Natural killer cell treated with Interleukin-12 subunit alpha and Interleukin-12 subunit beta and Interleukin-15 and Interleukin-18, amount 100 ng/mL, for 72 hours (primary cell): Measurements from ENCODE around the gene OTOP2. TPM values are rescaled to one million over a fixed set of nuclear protein-coding genes. Genes with fewer than 3 reads are reported as not detected.

Experiments used
- ATAC-seq, 2 donors: fragments of 150-1000 bp; cut with Tn5 transposase in 1 of 2; sonication (Bioruptor Pico), chemical (Tn5 transposase) in 1 of 2; 2 replicates each; pipeline ENCODE4 v1.10.0; 2021
- DNase-seq: peaks from one replicate; pipeline ENCODE4 v3.0.0; 2022; ENCODE audit warnings: low spot score
- H3K27ac Mint-ChIP-seq, 2 donors: 1 replicate in 1 of 2; 2 replicates in 1 of 2; pipeline ENCODE4 v1.8.0; 2022; ENCODE audit warnings: mixed read lengths in 2 of 2, mild to moderate bottlenecking in 1 of 2, moderate library complexity in 1 of 2
- H3K27me3 Mint-ChIP-seq, 2 donors: 1 replicate in 1 of 2; 2 replicates in 1 of 2; pipeline ENCODE4 v1.8.0; 2022; ENCODE audit warnings: mixed read lengths in 2 of 2
- H3K36me3 Mint-ChIP-seq: one replicate; pipeline ENCODE4 v1.8.0; 2022; ENCODE audit warnings: mixed read lengths
- H3K4me1 Mint-ChIP-seq, 2 donors: 1 replicate in 1 of 2; 2 replicates in 1 of 2; pipeline ENCODE4 v1.8.0; 2022; ENCODE audit warnings: low read depth in 2 of 2, mixed read lengths in 2 of 2, mild to moderate bottlenecking in 1 of 2
- H3K4me3 Mint-ChIP-seq: one replicate; pipeline ENCODE4 v1.8.0; 2022; ENCODE audit warnings: mixed read lengths
- H3K9me3 Mint-ChIP-seq: 2 replicates; pipeline ENCODE4 v1.8.0; 2022; ENCODE audit warnings: mixed read lengths
- total RNA-seq, 2 donors: library from RNA; stranded (reverse); gene quantifications; one replicate each; pipeline ENCODE4 v1.2.3, GENCODE V29; 2022

Gene OTOP2
- total RNA-seq, 2 donors from 2014 or later, result not detected

DNA sequence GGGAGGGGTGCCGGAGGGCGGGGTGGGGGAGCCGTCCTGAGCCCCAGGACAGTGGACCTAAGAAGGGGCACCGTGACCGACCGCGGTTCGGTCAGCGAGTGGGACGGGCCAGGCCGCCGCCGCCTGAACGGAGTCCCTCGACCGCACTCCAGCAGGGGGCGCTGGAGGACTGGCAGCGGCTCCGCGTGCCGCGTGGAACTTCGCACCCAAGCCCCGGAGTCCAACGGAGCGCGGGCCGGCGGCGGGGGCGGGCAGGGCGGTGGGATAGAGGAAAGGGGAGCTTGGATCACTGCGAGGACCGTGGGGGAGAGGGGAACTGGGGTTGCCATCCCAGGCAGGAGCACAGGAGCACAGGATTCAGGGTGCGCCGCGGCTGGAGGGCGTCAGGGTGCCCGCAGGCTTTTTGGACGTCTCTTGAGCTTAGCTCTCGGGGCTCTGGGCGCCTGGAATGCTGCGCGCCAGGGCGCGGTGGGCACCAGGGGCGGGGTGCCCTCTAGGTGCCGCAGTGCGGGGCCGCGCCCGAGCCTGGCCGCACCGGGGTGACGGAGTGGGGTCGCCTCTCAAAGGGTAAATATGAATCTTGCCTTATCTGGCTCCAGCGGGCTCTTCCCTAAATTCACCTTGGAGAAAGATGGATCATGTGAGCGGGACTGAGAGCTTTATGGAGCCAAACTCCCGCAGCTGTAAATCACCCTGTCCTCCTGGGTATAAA is 379 bp upstream of the OTOP2 start:
- DNase-seq, result peak; percentile 74
- Mint-ChIP-seq H3K36me3 (no peaks in the 10 kb centered on the region), H3K4me3 (peak overlapping the region; percentile 58), H3K27me3 (peaks cover 16 to 32% of the 10 kb centered on the region in 2 donors), H3K27ac (no peak overlapping the region), H3K4me1 (peaks cover 0 to 5% of the 10 kb centered on the region in 2 donors), H3K9me3 (no peaks in the 10 kb centered on the region)
- peak; percentile 72 to 81 for ATAC-seq

DNA sequence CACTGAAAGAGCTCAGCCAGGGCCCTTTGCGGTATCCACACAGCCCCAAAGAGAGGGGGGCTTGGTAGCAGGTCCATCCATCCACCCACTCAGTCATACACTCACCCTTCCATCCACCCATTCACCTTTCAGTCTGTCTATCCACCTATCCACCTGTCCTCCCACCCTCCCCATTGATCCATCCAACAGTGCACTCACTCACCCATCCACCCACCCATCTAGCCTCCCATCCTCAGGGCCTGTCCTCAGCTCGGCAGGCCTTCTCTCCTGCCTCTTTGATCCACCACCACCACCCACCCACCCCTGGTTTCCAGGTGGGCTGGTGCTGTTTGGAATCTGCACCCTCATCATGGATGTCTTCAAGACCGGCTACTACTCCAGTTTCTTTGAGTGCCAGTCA is 1.2 kb downstream of the OTOP2 start:
- DNase-seq (no peak), ATAC-seq (no peak)
- H3K27me3 Mint-ChIP-seq, result peaks cover 23 to 34% of the 10 kb centered on the region in 2 donors
- no peaks in the 10 kb centered on the region for H3K36me3 Mint-ChIP-seq
- no peaks in the 10 kb centered on the region for H3K9me3 Mint-ChIP-seq
- peaks cover 0 to 5% of the 10 kb centered on the region in 2 donors for H3K4me1 Mint-ChIP-seq
- H3K4me3 Mint-ChIP-seq, result no peak overlapping the region
- H3K27ac Mint-ChIP-seq, result no peak overlapping the region

DNA sequence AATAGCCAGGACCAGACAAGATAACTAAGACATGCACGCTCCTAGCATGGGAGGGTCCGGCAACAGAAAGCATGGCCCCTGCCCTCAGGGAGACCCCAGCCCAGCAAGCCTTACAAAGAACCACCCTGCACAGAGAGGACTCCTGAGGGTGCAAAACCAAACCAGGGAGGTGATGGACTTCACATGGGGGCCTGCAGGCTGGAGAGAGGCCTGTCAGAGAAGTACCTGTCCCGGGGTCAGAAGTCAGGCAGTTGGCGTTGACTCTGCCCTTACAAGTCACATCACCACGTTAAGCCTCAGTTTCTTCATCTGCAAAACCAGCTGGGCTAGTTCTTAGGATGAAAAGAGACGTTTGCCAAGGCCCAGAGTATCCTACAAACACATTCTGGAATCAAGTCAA is 4.7 kb downstream of the OTOP2 start:
- Mint-ChIP-seq H3K4me3 (no peak overlapping the region), H3K9me3 (no peaks in the 10 kb centered on the region), H3K4me1 (peaks cover 2 to 4% of the 10 kb centered on the region in 2 donors), H3K36me3 (no peaks in the 10 kb centered on the region), H3K27me3 (peaks cover 34 to 47% of the 10 kb centered on the region in 2 donors), H3K27ac (no peak overlapping the region)
- DNase-seq, result no peak
- ATAC-seq, result no peak

DNA sequence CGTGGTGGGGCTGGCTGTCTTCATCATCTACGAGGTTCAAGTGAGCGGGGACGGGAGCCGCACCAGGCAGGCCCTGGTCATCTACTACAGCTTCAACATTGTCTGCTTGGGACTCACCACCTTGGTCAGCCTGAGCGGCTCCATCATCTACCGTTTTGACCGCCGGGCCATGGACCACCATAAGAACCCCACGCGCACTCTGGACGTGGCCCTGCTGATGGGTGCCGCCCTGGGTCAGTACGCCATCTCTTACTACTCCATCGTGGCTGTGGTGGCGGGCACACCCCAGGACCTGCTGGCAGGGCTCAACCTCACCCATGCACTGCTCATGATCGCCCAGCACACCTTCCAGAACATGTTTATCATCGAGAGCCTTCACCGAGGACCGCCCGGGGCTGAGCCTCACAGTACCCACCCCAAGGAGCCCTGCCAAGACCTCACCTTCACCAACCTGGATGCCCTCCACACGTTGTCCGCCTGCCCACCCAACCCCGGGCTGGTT is 6.5 kb downstream of the OTOP2 start:
- Mint-ChIP-seq H3K4me1 (peaks cover 0 to 4% of the 10 kb centered on the region in 2 donors), H3K27ac (peak overlapping the region in 1 of 2 donors; percentile 59), H3K4me3 (no peak overlapping the region)

DNA sequence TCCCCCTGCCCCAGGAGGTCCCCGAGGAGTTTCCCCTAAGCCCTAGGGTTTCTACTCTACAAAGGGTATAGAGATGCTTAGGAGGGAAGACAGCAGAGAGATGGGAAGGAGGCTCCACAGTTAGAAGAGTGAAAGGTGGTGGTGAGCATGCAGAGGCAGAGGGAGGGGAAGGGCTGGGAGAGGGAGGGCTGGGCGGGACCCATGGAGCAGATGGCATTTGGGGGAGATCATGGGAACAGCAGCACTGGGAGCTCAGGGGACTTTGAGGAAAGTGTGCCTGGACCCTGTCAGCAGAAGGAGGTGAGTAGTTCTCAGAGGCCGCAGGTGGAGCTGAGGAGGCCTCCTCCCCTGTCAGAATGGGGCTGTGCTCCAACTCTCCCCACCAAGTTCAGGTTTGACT is 11.0 kb downstream of the OTOP2 start:
- Mint-ChIP-seq H3K27ac (no peak overlapping the region), H3K9me3 (no peaks in the 10 kb centered on the region), H3K27me3 (peaks cover 48 to 54% of the 10 kb centered on the region in 2 donors), H3K4me3 (no peak overlapping the region), H3K4me1 (peaks cover 0 to 4% of the 10 kb centered on the region in 2 donors), H3K36me3 (no peaks in the 10 kb centered on the region)
- ATAC-seq (no peak), DNase-seq (no peak)

More for the DNA sequence above, 6.5 kb downstream of the OTOP2 start:
- ATAC-seq (peak in 1 of 2 donors; percentile 15), DNase-seq (no peak)
- Mint-ChIP-seq H3K9me3 (no peaks in the 10 kb centered on the region), H3K27me3 (peaks cover 36 to 39% of the 10 kb centered on the region in 2 donors), H3K36me3 (no peaks in the 10 kb centered on the region)

DNA sequence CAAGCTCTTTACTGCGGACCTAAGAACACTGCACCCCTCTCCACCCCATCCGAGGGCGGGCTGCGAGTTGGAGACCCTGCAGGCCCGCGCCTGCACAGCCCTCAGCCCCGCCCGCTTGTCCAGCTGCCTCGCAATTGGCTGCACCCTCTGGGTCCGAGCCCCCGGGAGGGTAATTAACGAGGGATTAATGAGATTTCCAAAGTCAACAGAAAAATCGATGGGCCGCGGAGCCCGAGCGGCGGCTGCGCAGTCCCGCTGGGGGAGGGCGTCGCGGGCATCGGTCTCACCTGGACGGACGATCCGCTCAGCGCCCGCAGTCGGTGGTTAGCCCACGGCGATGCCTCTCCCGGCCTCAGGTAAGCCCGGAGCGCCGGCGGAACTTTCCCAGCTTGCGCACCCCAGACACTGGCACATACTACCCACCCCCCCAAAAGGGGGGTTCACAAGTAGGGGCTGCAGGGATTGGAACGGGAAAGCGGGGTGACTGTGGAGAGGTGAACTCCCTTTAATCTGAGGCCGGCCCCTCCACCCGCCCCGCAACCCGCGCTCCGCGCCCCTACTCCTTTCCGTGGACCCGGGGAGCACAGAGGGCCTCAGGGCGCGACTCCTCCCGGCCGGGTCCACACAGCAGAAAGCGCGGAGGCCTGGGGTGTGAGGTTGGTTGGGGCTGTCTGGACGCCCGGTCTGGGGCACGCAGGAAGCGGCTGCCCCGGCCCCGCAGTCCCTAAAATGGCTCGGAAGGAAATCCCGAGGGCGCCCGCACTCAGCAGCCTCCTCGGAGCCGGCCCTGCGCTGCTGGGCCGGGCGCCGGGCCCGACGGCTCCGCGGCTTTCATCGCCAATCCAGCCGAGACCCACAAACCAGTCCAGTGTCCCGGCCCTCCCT is 11.8 kb downstream of the OTOP2 start, which contains the start of gene OTOP3:
Gene OTOP3, plus strand, starts transcription at position 314 of the 885 bp plus-strand sequence. Its CDS starts 24 bp downstream, at position 338.
- Mint-ChIP-seq H3K27ac (no peak within 1 kb of the TSS), H3K4me1 (peaks cover 0 to 4% of the 10 kb centered on the region in 2 donors), H3K4me3 (no peak within 1 kb of the TSS), H3K27me3 (peaks cover 43 to 50% of the 10 kb centered on the region in 2 donors), H3K9me3 (no peaks in the 10 kb centered on the region), H3K36me3 (no peaks in the 10 kb centered on the region)
- ATAC-seq (no peak), DNase-seq (no peak)

DNA sequence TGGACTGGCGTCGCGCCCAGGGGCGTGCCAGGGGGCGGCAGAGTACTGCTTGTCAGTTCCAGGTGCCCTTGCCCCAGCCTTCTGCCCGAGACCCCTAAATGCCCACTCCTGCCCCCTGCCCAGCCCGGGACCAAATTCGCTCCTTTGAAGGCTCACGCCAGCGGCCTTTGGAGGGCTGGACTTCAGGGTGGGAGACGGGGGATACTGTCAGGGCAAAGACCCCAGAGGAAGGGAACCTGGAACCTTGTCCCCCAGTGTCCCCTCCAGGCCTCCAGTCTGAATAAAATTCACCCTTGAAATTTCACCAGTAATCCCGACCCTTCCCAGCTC is 12.4 kb downstream of the OTOP2 start:
- DNase-seq, result no peak
- H3K9me3 Mint-ChIP-seq, result no peaks in the 10 kb centered on the region

DNA sequence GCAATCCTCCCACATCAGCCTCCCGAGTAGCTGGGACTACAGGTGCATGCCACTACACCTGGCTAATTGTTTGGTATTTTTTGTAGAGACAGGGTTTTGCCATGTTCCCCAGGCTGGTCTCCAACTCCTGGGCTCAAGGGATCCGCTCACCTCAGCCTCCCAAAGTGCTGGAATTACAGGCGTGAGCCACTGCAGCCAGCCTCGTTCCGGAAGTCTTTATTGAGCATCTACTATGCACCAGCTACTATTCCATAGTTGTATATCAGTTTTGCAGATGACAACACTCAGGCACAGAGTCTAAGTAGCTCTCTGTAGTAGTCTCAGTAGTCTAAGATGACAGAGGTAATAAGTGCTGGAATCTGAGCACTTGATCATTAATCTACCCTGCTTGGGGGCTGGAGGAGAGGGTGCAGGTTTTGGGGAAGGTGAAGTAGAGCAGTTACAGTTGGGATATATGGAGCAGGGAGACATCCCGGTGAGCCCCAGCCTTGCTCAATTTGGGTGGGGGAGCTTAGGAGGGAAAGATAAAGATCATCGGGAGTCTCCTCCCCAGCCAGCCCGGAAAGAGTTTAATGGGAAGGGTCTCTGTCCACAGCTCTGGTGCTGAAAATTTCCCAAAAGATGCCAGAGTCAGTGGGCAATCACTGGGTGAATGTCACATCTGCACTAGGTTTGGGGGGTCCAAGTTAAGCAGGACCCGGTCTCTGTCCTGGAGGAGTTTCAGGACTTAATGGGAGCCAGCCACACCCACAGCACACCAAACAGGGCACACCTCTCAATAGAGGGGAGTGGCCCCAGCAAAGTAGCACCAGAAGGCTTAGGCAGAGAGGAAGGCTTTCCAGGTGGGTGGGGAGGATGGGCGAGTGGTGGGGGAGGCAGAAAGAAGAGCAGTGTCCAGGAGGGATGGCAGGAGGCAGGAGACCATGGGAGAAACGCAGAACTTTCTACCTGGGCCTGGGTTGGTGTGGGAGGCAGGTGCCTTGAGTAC is 13.3 kb downstream of the OTOP2 start:
- no peak for DNase-seq
- H3K27ac Mint-ChIP-seq, result no peak overlapping the region
- no peaks in the 10 kb centered on the region for H3K36me3 Mint-ChIP-seq
- ATAC-seq, result no peak
- peaks cover 36 to 46% of the 10 kb centered on the region in 2 donors for H3K27me3 Mint-ChIP-seq
- no peaks in the 10 kb centered on the region for H3K9me3 Mint-ChIP-seq
- no peaks in the 10 kb centered on the region for H3K4me1 Mint-ChIP-seq
- no peak overlapping the region for H3K4me3 Mint-ChIP-seq

More for the DNA sequence above, 12.4 kb downstream of the OTOP2 start:
- peaks cover 37 to 46% of the 10 kb centered on the region in 2 donors for H3K27me3 Mint-ChIP-seq
- ATAC-seq, result no peak
- no peaks in the 10 kb centered on the region for H3K36me3 Mint-ChIP-seq
- no peak overlapping the region for H3K27ac Mint-ChIP-seq
- no peak overlapping the region for H3K4me3 Mint-ChIP-seq
- H3K4me1 Mint-ChIP-seq, result no peaks in the 10 kb centered on the region

DNA sequence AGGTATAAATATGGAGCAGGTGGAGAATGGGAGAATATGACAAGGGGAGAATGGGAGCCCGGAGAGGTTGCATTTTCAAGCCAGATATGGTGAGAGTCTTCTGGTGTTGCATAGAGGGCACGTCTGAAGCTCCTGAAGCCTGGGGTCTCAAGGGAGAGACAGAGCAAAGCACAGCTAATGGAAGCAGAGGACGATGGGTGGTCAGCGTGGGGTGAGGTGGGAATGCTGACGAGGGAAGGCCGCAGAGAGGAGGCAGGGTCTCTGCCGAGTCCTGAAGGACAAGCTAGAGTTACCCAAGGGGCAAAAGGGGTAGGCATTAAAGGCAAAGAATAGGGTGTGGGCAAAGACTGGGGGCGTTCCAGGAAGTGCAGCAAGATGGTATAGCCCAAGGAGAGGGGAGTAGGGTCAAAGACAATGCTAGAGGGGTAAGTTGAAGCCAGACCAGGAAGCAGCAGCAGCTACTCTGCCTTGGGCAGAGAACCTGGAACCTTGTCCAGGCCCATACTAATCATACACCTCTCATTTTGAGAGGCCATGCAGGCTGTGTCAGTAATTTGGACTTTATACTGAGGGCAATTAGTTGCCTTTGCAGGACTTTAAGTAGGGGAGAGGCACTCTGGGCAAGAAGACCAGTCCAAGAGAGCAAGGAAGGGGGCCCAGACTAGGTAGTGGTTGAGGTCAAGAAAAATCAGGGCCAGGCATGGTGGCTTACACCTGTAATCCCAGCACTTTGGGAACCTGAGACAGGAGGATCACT is 14.3 kb downstream of the OTOP2 start:
- DNase-seq (no peak), ATAC-seq (no peak)
- Mint-ChIP-seq H3K36me3 (no peaks in the 10 kb centered on the region), H3K4me1 (no peaks in the 10 kb centered on the region), H3K4me3 (no peak overlapping the region), H3K27me3 (peaks cover 36 to 48% of the 10 kb centered on the region in 2 donors), H3K27ac (no peak overlapping the region), H3K9me3 (no peaks in the 10 kb centered on the region)

DNA sequence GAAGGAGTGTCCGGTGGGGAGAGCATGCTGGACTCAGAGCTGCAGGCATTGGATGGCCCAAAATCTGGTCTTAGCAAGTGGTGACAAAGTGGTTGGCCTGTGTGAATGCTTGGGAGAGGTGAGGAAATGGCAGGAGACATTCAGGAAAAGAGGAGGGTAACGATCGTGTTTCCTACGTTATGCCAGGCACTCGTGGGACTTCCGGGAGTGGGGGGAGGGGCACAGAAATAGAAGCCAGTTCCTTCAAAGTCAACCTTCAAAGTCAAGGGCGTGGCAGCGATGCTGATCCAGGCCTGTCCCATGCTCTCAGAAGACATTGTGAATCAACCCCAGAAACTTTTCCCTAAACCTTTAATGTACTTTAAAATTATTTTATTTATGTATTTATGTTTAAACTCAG is 15.5 kb downstream of the OTOP2 start:
- H3K4me1 Mint-ChIP-seq, result no peaks in the 10 kb centered on the region
- DNase-seq, result no peak
- no peaks in the 10 kb centered on the region for H3K36me3 Mint-ChIP-seq
- no peak overlapping the region for H3K4me3 Mint-ChIP-seq
- H3K27me3 Mint-ChIP-seq, result peaks cover 35 to 48% of the 10 kb centered on the region in 2 donors
- no peaks in the 10 kb centered on the region for H3K9me3 Mint-ChIP-seq
- ATAC-seq, result no peak
- H3K27ac Mint-ChIP-seq, result no peak overlapping the region

DNA sequence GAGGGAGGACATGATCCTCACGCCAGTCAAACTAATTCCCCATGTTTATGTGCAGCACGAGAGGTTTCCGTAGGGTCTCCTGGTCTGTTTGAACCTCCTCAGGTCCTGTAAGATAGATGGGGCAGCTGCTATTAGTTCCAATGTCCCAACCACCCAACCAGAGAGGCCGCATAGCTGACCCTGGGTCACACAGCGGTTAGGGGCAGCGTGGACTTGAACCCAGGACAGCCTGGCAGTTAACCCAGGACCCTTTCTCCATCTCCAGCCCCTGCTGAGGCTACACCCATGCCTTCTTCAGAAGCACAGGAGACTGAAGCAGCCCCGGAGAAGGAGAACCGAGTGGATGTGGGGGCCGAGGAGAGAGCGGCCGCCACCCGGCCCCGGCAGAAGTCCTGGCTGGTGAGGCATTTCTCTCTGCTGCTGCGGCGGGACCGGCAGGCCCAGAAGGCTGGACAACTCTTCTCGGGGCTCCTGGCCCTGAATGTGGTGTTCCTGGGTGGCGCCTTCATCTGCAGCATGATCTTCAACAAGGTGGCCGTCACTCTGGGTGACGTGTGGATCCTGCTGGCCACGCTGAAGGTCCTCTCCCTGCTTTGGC is 17.2 kb downstream of the OTOP2 start:
- Mint-ChIP-seq H3K9me3 (no peaks in the 10 kb centered on the region), H3K4me3 (no peak overlapping the region), H3K27me3 (peaks cover 35 to 46% of the 10 kb centered on the region in 2 donors), H3K27ac (no peak overlapping the region), H3K4me1 (no peaks in the 10 kb centered on the region), H3K36me3 (no peaks in the 10 kb centered on the region)
- DNase-seq (no peak), ATAC-seq (no peak)

DNA sequence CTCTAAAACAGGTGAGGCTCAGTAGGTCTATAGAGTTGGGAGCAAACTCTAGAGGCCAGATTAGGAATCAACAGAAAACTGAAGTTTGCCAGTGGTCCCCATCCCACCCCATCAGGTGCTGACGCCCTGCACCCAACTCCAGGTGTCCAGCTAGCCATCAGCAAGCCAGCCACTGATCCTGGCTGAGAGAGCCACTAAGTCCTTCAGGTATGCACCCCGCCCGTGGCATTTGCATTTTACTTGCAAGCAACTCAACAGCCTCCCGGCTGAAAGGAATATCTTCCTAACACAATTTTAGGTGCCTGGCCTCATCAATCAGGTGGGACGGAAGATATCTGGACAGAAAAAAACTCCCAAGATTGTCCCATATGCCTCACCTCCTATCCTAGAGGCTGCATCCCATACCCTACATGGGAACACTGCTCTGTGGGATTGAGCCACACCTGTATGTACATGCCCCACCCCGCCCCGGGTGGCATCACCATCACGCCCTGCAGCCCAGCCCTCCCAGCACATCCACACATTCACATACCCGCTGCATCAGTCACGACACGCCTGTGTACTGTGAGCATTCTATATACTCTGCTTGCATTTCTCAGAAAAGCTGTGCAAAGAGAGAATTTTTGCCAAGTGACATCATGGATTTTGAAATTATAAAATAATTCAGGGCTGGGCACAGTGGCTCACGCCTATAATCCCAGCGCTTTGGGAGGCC is 19.9 kb downstream of the OTOP2 start:
- H3K27ac Mint-ChIP-seq, result no peak overlapping the region
- no peaks in the 10 kb centered on the region for H3K9me3 Mint-ChIP-seq
- no peak for DNase-seq
- no peaks in the 10 kb centered on the region for H3K4me1 Mint-ChIP-seq
- peaks cover 14 to 28% of the 10 kb centered on the region in 2 donors for H3K27me3 Mint-ChIP-seq
- H3K36me3 Mint-ChIP-seq, result no peaks in the 10 kb centered on the region
- no peak overlapping the region for H3K4me3 Mint-ChIP-seq
- ATAC-seq, result no peak
